Measurements from ENCODE around the gene ANKRD65. TPM values are rescaled to one million over a fixed set of nuclear protein-coding genes. Genes with fewer than 3 reads are reported as not detected.
"Not testable (repeated sequence)": the region's sequence is repeated elsewhere in the genome, so short reads cannot be mapped to it uniquely, and the experiment has no call there.

The ANKRD65 gene
- total RNA-seq, 1 donor from 2014 or later = 38.4 TPM

DNA sequence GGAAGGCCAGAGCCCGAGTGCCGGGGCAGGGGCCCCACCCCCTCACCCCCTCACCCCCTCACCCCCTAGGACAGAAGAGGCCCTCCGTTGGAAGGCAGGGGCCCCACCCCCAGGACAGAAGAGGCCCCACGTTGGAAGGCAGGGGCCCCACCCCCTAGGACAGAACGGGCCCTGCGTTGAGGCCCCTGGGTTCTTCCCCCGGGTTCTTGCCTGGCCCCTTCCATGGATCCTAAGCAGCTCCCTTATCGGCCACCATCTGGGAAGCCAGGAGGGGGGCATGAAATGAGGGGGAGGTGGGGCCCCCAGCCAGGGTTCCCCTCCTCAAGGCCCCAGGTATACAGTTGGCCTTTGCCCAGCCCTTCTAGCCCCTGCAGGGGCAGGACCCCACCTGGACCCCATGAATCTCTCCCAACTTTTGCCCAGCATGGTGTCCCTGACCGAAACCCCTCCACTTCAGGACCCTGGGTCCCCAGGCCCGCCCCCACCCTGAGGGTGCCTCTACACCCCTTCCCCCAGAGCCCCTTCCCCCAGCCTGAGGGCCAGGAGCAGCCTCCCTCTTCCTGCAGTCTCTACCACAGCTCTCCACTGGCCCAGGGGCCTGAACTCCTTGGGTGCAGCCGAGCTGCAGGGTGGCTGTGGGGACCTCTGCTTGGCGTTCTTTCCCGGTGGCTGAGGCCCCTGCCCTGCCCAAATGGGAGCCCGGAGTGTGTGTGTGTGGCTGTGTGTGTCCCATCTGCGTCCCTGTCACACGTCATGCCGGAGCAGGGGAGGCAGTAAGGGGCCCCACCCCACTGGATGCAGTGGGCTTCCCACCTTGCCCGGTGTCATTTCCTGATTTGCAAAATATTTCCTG lies 10.1 kb upstream of the ANKRD65 start:
- Mint-ChIP-seq H3K4me3 (ENCODE audit: unreplicated experiment) (peak overlapping the region; percentile 20), H3K36me3 (ENCODE audit: unreplicated experiment) (no peaks in the 10 kb centered on the region), H3K9me3 (ENCODE audit: unreplicated experiment) (peaks cover 13% of the 10 kb centered on the region), H3K27me3 (ENCODE audit: unreplicated experiment) (peaks cover 12% of the 10 kb centered on the region), H3K27ac (ENCODE audit: unreplicated experiment) (peak overlapping the region; percentile 92), H3K4me1 (ENCODE audit: low read depth, unreplicated experiment) (peaks cover 19% of the 10 kb centered on the region)
- TF ChIP-seq, protein P1, sequence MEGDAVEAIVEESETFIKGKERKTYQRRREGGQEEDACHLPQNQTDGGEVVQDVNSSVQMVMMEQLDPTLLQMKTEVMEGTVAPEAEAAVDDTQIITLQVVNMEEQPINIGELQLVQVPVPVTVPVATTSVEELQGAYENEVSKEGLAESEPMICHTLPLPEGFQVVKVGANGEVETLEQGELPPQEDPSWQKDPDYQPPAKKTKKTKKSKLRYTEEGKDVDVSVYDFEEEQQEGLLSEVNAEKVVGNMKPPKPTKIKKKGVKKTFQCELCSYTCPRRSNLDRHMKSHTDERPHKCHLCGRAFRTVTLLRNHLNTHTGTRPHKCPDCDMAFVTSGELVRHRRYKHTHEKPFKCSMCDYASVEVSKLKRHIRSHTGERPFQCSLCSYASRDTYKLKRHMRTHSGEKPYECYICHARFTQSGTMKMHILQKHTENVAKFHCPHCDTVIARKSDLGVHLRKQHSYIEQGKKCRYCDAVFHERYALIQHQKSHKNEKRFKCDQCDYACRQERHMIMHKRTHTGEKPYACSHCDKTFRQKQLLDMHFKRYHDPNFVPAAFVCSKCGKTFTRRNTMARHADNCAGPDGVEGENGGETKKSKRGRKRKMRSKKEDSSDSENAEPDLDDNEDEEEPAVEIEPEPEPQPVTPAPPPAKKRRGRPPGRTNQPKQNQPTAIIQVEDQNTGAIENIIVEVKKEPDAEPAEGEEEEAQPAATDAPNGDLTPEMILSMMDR (IDR thresholded peaks at IDR 0.05; ENCODE audit: partially characterized antibody, unreplicated experiment) = no peak
- no peak for DNase-seq

DNA sequence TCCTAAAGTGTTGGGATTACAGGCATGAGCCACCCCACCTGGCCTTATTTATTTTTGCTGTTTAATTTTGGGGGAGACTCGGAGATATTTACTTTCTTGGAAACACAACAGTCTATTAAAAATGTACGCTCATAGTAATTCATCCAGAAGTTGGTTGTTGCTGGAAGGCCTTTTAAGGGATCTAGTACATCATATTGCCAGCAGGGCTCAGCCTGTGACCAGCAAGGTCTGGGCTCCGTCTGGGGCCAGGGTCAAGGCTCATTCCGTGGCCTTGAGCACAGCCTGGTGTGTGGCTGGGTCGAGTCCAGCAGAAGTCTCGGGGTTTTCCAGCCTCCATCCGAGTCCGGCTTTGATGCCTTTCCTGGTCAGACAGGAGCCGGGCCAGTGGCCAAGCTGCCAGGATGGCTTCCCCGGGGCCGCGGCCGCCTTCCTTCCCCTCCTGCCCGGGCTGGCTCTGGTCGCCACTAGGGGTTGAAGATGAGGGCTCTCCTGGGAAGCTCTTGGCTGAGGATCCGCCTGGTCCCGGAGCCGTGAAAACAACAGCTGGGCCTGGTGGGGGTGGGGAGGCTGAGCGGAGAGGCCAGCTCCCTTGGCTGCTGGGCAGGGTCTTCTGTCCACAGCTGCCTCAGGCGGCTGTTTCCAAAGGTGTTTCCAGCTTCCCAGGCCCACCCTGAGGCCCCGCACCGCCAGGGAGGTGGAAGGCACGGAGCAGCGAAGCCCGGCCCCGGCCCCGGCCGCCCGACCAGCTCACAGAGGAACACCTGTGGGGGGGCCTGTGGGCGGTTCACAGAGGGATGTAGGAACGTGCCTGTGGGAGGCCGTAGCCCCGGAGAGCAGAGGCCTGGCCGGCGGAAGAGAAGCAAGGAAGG lies 9.3 kb upstream of the ANKRD65 start:
- peaks cover 18% of the 10 kb centered on the region for H3K4me1 Mint-ChIP-seq (ENCODE audit: low read depth, unreplicated experiment)
- peak overlapping the region; percentile 92 for H3K27ac Mint-ChIP-seq (ENCODE audit: unreplicated experiment)
- H3K4me3 Mint-ChIP-seq (ENCODE audit: unreplicated experiment) = peak overlapping the region; percentile 59
- TF ChIP-seq, protein P1 (IDR thresholded peaks at IDR 0.05; ENCODE audit: partially characterized antibody, unreplicated experiment) = peak; percentile 46
- no peaks in the 10 kb centered on the region for H3K36me3 Mint-ChIP-seq (ENCODE audit: unreplicated experiment)
- peaks cover 13% of the 10 kb centered on the region for H3K9me3 Mint-ChIP-seq (ENCODE audit: unreplicated experiment)
- peak; percentile 86 for DNase-seq
- peaks cover 12% of the 10 kb centered on the region for H3K27me3 Mint-ChIP-seq (ENCODE audit: unreplicated experiment)

DNA sequence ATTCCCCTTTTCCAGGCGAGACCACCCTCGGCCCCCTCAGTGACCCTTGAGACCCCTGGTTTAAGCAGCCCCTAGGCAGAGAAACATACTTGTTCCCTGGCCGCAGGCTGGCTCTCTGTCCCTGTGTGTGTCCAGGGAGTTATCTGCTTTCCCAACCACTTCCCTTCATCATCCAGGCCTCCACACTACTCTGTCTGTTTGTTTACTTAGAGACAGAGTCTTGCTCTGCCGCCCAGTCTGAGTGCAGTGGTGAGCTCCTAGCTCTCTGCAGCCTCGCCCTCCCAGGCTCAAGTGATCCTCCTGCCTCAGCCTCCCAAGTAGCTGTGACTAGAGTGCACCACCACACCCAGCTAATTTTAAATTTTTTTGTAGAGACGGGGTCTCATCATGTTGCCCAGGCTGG lies 8.6 kb upstream of the ANKRD65 start:
- Mint-ChIP-seq H3K27ac (ENCODE audit: unreplicated experiment) (peak overlapping the region; percentile 92), H3K4me1 (ENCODE audit: low read depth, unreplicated experiment) (peaks cover 16% of the 10 kb centered on the region), H3K4me3 (ENCODE audit: unreplicated experiment) (peak overlapping the region; percentile 59), H3K9me3 (ENCODE audit: unreplicated experiment) (peaks cover 18% of the 10 kb centered on the region), H3K36me3 (ENCODE audit: unreplicated experiment) (no peaks in the 10 kb centered on the region), H3K27me3 (ENCODE audit: unreplicated experiment) (peaks cover 8% of the 10 kb centered on the region)
- no peak for DNase-seq
- TF ChIP-seq, protein P1 (IDR thresholded peaks at IDR 0.05; ENCODE audit: partially characterized antibody, unreplicated experiment) = no peak

DNA sequence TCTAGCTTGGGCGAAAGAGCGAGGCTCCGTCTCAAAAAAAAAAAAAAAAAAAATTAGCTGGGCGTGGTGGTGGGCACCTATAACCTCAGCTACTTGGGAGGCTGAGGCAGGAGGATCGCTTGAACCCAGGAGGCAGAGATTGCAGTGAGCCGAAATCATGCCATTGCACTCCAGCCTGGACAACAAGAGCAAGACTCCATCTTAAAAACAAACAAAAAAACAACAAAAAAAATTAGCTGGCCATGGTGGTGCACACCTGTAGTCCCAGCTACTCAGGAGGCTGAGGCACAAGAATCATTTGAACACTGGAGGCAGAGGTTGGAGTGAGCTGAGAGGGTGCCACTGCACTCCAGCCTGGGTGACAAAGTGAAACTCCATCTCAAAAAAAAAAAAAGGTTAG lies 7.9 kb upstream of the ANKRD65 start:
- H3K36me3 Mint-ChIP-seq (ENCODE audit: unreplicated experiment); DNase-seq; H3K27ac Mint-ChIP-seq (ENCODE audit: unreplicated experiment); H3K4me3 Mint-ChIP-seq (ENCODE audit: unreplicated experiment): not testable (repeated sequence)
- H3K4me1 Mint-ChIP-seq (ENCODE audit: low read depth, unreplicated experiment) = peaks cover 16% of the 10 kb centered on the region
- peaks cover 21% of the 10 kb centered on the region for H3K9me3 Mint-ChIP-seq (ENCODE audit: unreplicated experiment)
- peaks cover 10% of the 10 kb centered on the region for H3K27me3 Mint-ChIP-seq (ENCODE audit: unreplicated experiment)

DNA sequence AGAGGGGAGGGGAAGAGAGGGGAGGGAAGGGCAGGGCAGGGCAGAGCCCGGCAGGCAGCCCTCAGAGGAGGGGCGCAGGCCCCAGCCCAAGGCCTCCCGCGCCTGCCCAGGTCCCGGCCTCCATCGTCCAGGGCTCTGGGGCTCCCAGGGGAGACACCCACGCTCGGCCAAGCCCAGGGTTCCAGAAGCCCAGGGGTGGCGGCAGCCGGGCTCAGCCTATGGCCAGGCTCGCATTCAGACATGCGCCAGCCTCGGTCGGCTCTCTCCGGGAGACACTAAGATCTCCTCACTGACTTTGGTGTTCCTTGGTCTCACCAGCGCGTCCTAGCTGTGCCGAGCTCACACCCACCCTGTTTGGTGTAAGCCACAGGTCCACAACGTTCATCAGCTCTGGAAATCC lies 7.1 kb upstream of the ANKRD65 start:
- Mint-ChIP-seq H3K9me3 (ENCODE audit: unreplicated experiment) (peaks cover 21% of the 10 kb centered on the region), H3K4me1 (ENCODE audit: low read depth, unreplicated experiment) (peaks cover 16% of the 10 kb centered on the region), H3K36me3 (ENCODE audit: unreplicated experiment) (no peaks in the 10 kb centered on the region), H3K4me3 (ENCODE audit: unreplicated experiment) (peak overlapping the region; percentile 79), H3K27me3 (ENCODE audit: unreplicated experiment) (peaks cover 10% of the 10 kb centered on the region), H3K27ac (ENCODE audit: unreplicated experiment) (peak overlapping the region; percentile 93)
- no peak for DNase-seq
- TF ChIP-seq, protein P1 (IDR thresholded peaks at IDR 0.05; ENCODE audit: partially characterized antibody, unreplicated experiment) = no peak
